Lower leg skin (tissue), 3 donors: ENCODE data around the gene ZNF778.

Experiments
- POLR2A ChIP-seq, 2 donors: fragments of 450-650 bp; IDR thresholded peaks; one replicate each; pipeline ENCODE4 v1.6.1; 2016 to 2017; ENCODE audit warnings: antibody characterized with exemption in 2 of 2, mild to moderate bottlenecking in 1 of 2, moderate library complexity in 1 of 2
- TF ChIP-seq, protein P1 (sequence below), 3 donors: fragments of 450-650 bp; IDR thresholded peaks; one replicate each; pipeline ENCODE4 v1.5.1; 2016; ENCODE audit warnings: antibody characterized with exemption in 3 of 3, mild to moderate bottlenecking in 3 of 3, moderate library complexity in 2 of 3

DNA sequence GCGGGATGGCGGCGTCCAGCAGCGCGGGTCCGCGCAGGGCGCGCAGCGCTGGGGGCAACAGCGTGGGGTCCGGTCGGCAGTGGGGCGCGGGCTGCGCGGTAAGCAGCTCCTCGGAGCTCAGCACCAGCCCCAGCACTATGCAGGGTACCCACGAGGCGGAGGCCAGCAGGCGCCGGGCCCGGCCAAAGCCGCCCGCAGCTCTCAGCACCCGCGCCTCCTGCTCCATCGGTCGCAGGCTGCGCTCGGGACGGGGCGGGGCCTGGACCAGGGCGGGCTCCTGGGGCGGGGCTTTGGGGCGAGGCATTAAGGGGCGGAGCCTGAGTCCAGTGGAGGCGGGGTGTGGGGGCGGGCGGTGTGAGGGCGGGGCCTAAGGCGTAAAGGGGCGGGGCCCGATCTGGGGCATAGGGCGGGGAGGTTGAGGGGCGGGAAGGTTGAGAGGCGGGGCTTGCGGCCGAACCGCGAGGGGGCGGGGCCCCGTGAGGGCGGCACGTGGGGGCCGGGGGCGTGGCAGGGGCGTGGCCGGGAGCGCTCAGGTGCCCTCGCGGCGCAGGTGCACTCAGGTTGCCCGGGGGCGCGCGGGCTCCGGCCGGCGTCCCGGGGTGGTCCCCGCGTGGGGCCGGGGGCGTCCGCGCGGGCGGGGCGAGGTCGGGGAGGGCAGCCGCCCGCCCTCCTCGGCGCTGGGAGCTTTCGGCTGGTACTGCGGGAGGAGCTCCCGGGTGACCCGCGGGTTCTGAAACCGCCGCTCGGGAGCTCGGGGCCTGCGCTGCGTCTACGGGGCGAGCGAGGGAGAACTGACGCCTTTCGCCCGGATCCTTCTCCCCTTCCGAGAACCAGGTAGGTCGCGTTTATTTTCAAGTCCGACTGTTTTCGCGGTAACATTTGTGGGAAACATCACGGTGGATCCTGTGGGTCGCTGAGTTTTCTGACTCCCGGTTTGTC, 15.8 kb upstream of the ZNF778 start:
- TF ChIP-seq, protein P1, sequence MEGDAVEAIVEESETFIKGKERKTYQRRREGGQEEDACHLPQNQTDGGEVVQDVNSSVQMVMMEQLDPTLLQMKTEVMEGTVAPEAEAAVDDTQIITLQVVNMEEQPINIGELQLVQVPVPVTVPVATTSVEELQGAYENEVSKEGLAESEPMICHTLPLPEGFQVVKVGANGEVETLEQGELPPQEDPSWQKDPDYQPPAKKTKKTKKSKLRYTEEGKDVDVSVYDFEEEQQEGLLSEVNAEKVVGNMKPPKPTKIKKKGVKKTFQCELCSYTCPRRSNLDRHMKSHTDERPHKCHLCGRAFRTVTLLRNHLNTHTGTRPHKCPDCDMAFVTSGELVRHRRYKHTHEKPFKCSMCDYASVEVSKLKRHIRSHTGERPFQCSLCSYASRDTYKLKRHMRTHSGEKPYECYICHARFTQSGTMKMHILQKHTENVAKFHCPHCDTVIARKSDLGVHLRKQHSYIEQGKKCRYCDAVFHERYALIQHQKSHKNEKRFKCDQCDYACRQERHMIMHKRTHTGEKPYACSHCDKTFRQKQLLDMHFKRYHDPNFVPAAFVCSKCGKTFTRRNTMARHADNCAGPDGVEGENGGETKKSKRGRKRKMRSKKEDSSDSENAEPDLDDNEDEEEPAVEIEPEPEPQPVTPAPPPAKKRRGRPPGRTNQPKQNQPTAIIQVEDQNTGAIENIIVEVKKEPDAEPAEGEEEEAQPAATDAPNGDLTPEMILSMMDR (IDR thresholded peaks at IDR 0.05) = no peak
- TF ChIP-seq POLR2A (IDR thresholded peaks at IDR 0.05) = no peak
